Bronchial epithelial cell (primary cell): ENCODE measurements around the gene ALG6. TPM values are rescaled to one million over a fixed set of nuclear protein-coding genes. Genes with fewer than 3 reads are reported as not detected.

Experiments used
- DNase-seq: peaks from one replicate; pipeline ENCODE4 v3.0.0-alpha.2; 2010; ENCODE audit warnings: low read depth
- FAIRE-seq: peaks from 2 replicates; lab custom pipeline; 2011; peaks lifted over from hg19 to GRCh38; lab: Jason Lieb, UNC
- H3K27me3 ChIP-seq: 2 replicates; pipeline ENCODE4 v1.5.1; 2011; ENCODE audit warnings: low read length; ENCODE audit not compliant: control insufficient read depth, insufficient read depth
- H3K36me3 ChIP-seq: 2 replicates; pipeline ENCODE4 v1.5.1; 2011; ENCODE audit warnings: low read length; ENCODE audit not compliant: control insufficient read depth, insufficient read depth
- H3K4me3 ChIP-seq: 2 replicates; pipeline ENCODE4 v1.5.1; 2011; ENCODE audit warnings: mild to moderate bottlenecking, low read depth, low read length, control low read depth
- CTCF ChIP-seq: IDR thresholded peaks from 2 replicates; pipeline ENCODE4 v1.5.1; 2011; ENCODE audit warnings: mild to moderate bottlenecking, moderate library complexity, low read length, control low read depth, inconsistent platforms; ENCODE audit not compliant: insufficient read depth, severe bottlenecking
- total RNA-seq: library from RNA; depleted of rRNA; stranded (reverse); fragments of >200 nt; gene quantifications from 2 replicates; pipeline ENCODE4 v1.2.1, GENCODE V29; 2014

ALG6 gene
- total RNA-seq, 1 donor from 2014 or later = 9.2 TPM

DNA sequence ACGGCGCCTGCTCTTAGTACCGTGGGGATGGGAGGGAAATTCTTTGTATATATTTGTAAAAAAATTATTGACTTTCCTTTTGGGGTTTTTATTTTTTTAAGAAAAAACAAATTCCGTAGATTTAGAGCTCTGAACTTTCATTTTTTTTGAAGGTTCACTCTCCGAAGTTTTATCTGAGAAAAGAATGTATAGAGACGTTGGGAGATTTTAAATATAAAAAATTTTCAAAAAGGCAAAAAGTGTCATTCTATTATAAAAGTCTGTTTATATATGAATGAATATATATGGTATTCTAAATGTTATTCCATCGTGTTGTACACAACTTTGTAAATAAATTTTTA lies 42.7 kb upstream of the ALG6 start:
- no peaks in the 10 kb centered on the region for H3K36me3 ChIP-seq
- FAIRE-seq (no peak), DNase-seq (no peak)
- no peak for TF ChIP-seq CTCF
- no peak overlapping the region for H3K4me3 ChIP-seq
- H3K27me3 ChIP-seq = peaks cover 72% of the 10 kb centered on the region

GRCh38 chr1:63325279-63325985 lies 42.0 kb upstream of the ALG6 start:
- peaks cover 71% of the 10 kb centered on the region for H3K27me3 ChIP-seq
- no peak for TF ChIP-seq CTCF
- FAIRE-seq = no peak

GRCh38 chr1:63326106-63326472 lies 41.3 kb upstream of the ALG6 start:
- no peak for FAIRE-seq
- H3K4me3 ChIP-seq = no peak overlapping the region
- peaks cover 73% of the 10 kb centered on the region for H3K27me3 ChIP-seq
- no peak for TF ChIP-seq CTCF
- no peaks in the 10 kb centered on the region for H3K36me3 ChIP-seq
- DNase-seq = no peak

More at GRCh38 chr1:63325279-63325985, 42.0 kb upstream of the ALG6 start:
- DNase-seq = no peak
- Histone ChIP-seq H3K4me3 (no peak overlapping the region), H3K36me3 (no peaks in the 10 kb centered on the region)

DNA sequence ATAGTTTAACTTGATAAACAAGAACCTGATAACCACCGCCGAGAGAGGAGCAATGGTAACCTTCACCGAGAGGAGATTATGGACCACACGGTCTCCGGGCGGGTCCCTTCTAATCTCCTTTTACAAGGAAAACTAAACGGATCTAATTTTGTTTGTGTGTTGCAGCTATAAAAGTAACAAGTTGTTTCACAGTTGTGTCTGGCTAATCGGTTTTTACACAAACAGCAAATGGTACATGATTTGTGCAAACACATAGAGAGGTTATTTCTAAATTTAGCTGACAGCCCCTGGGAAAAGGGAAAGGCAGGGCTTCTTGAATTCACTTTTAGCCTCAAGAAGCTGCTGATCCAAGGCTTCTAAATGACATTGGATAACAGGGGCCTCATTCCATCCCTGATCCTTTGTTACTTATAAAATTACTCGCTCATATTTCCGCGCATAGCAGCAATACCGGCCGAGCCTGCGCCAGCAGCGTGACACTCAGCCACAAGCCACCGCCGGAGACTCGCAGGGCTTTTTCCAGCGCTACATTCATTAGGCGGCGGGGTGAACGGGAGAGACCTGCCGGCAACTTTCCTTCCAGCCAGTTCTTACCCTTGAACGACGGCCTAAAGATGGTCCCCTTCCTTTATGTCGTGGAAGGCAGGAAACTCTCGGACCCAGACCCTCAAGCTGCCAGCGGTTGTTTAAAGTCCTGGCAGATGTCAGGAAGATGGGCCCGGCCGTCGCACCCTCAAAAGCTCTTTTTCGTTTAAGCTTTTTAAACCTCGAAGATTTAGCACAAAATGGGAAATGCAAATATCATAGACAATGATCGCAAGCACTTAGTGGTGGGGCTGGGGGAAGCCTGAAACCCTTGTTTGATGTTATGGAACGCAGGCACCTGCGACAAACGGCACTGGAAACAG lies 40.7 kb upstream of the ALG6 start:
- Histone ChIP-seq H3K36me3 (no peaks in the 10 kb centered on the region), H3K4me3 (no peak overlapping the region), H3K27me3 (peaks cover 70% of the 10 kb centered on the region)
- DNase-seq (no peak), FAIRE-seq (no peak)
- no peak for TF ChIP-seq CTCF

GRCh38 chr1:63327417-63328054 lies 39.9 kb upstream of the ALG6 start:
- peaks cover 69% of the 10 kb centered on the region for H3K27me3 ChIP-seq
- peak; percentile 84 for TF ChIP-seq CTCF
- no peak overlapping the region for H3K4me3 ChIP-seq
- H3K36me3 ChIP-seq = no peaks in the 10 kb centered on the region
- DNase-seq = peak; percentile 25
- FAIRE-seq = no peak
